ENCODE measurements around the gene CDAN1. TPM values are rescaled to one million over a fixed set of nuclear protein-coding genes. Genes with fewer than 3 reads are reported as not detected.
"Not testable (repeated sequence)": the region's sequence is repeated elsewhere in the genome, so short reads cannot be mapped to it uniquely, and the experiment has no call there.

The CDAN1 gene
- total RNA-seq, 1 donor: 15.1 TPM

- no peak for DNase-seq (ENCODE audit: low read depth)
- TF ChIP-seq CTCF (IDR thresholded peaks at IDR 0.05; ENCODE audit: insufficient read depth, low read depth, low read length): no peak
- H3K4me3 ChIP-seq (ENCODE audit: low read depth, low read length): no peak overlapping the region
Observed at GRCh38 chr15:42686281-42686680, 50.6 kb downstream of the CDAN1 start.

- no peak overlapping the region for H3K4me3 ChIP-seq (ENCODE audit: low read depth, low read length)
- no peak for TF ChIP-seq CTCF (IDR thresholded peaks at IDR 0.05; ENCODE audit: insufficient read depth, low read depth, low read length)
- no peak for DNase-seq (ENCODE audit: low read depth)
Observed at GRCh38 chr15:42681119-42681518, 55.8 kb downstream of the CDAN1 start.

DNA sequence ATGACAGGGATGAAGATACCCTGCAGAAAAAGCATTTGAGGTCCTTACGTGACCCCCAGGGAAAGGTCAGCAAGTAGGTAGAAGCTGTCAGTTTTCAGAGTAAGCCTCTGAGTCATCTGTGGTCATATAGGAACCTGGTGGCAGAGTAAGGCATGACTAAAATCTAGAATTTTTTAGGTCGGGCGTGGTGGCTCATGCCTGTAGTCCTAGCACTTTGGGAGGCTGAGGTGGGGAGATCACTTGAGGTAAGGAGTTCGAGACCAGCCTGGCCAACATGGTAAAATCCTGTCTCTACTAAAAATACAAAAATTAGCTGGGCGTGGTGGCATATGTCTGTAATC lies 56.8 kb downstream of the CDAN1 start:
- not testable (repeated sequence) for DNase-seq (ENCODE audit: low read depth)

GRCh38 chr15:42679285-42680141 lies 57.4 kb downstream of the CDAN1 start:
- H3K4me3 ChIP-seq (ENCODE audit: low read depth, low read length): no peak overlapping the region
- no peak for TF ChIP-seq CTCF (IDR thresholded peaks at IDR 0.05; ENCODE audit: insufficient read depth, low read depth, low read length)
- no peak for DNase-seq (ENCODE audit: low read depth)

More for the DNA sequence above, 56.8 kb downstream of the CDAN1 start:
- not testable (repeated sequence) for H3K4me3 ChIP-seq (ENCODE audit: low read depth, low read length)

DNA sequence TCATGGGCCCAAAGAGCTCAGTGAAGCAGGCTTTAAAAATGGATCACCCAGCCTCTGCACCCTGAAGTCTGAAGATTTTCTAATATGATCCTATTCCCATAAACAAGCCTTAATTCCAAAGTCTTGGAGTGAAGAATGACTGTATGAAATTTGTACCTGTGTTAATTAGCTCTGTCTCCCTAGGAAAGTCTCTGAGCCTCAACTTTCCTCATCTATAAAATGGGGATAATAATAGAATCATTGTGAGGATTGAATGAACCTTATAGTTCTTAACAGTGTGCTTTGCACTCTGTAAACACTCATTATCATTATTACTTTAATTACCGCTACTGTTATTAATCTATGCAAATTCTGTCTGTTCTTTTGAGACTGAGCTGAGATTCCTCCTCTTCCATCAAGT lies 61.9 kb downstream of the CDAN1 start:
- DNase-seq (ENCODE audit: low read depth): no peak
- H3K4me3 ChIP-seq (ENCODE audit: low read depth, low read length): no peak overlapping the region
- no peak for TF ChIP-seq CTCF (IDR thresholded peaks at IDR 0.05; ENCODE audit: insufficient read depth, low read depth, low read length)

DNA sequence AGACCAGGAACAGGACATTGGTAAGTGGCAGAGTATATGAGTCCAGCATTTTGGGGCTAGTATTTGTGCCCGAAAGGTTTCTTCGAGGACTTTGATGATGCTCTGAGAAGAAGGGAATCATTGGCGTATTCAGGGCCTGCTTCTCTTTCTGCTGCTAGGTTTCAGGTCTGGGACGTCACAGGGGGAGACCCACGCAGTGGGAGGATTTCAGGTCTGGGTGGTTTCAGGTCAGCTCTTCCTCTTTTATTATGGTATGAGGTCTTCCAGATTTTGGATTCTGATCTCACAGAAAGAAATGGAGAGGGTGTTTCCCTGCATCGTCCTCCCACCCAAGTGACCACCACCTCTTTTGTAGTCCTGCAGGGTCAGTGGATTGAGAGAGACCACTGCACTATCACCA lies 62.5 kb downstream of the CDAN1 start:
- no peak overlapping the region for H3K4me3 ChIP-seq (ENCODE audit: low read depth, low read length)
- no peak for TF ChIP-seq CTCF (IDR thresholded peaks at IDR 0.05; ENCODE audit: insufficient read depth, low read depth, low read length)
- DNase-seq (ENCODE audit: low read depth): no peak

Other genes with a start within 250 kb of the CDAN1 start
- 74.1 and 90.2 TPM in 2 replicates for gene ZNF106, start 246.0 kb downstream of the CDAN1 start, total RNA-seq
- gene SNAP23, start 241.5 kb downstream of the CDAN1 start, total RNA-seq: 81.5 and 83.3 TPM in 2 replicates
- 13.5 and 19.9 TPM in 2 replicates for gene LRRC57, start 188.3 kb downstream of the CDAN1 start, total RNA-seq
- 25.9 and 26.7 TPM in 2 replicates for gene HAUS2, start 188.3 kb downstream of the CDAN1 start, total RNA-seq
- gene STARD9, start 161.5 kb downstream of the CDAN1 start, total RNA-seq: 9.1 and 11.0 TPM in 2 replicates
- gene TTBK2, start 183.7 kb upstream of the CDAN1 start, total RNA-seq: 10.0 and 17.3 TPM in 2 replicates

Measured in fibroblast of villous mesenchyme (primary cell).